ENCODE data around the gene PIK3C3.

- TF ChIP-seq POLR2A (IDR thresholded peaks at IDR 0.05; ENCODE audit: low read length) = no peak
- TF ChIP-seq GATA1 (IDR thresholded peaks at IDR 0.05; ENCODE audit: low read depth, low read length) = no peak
Measured at GRCh38 chr18:41933778-41934177, 21.3 kb upstream of the PIK3C3 start.

Data from erythroblast (primary cell).